Measurements from ENCODE around the gene SH3RF3. TPM values are rescaled to one million over a fixed set of nuclear protein-coding genes. Genes with fewer than 3 reads are reported as not detected.

Gene SH3RF3
- total and polyA plus RNA-seq, 9 of the 15 experiments (the other 6 are each of a cell fraction or from before 2014, with no cell fraction given), result 0.02 TPM; not detected in 8

GRCh38 chr2:109184368-109184767, 55.4 kb downstream of the SH3RF3 start (continued):
- TF ChIP-seq ZBTB49 (CRISPR knock-in tag; IDR thresholded peaks at IDR 0.05; ENCODE audit: borderline replicate concordance), result no peak

GRCh38 chr2:109185338-109185737, 56.3 kb downstream of the SH3RF3 start:
- no peak overlapping the region for H3K9ac ChIP-seq (ENCODE audit: insufficient read depth in 1 of 2, low read depth in 2 of 2, low read length in 2 of 2)
- in situ Hi-C loops (cut with MboI), result no loop called here
- 0 out of 2 replicates have a peak, but pooled peaks cover 2% of the 10 kb centered on the region for H4K20me1 ChIP-seq (replicated peaks; ENCODE audit: control insufficient read depth, insufficient read depth, low read length)
- no peaks in the 10 kb centered on the region for H3K9me3 ChIP-seq (replicated peaks; ENCODE audit: control insufficient read depth, insufficient read depth, low read depth, low read length)
- H3K4me1 ChIP-seq (replicated peaks in 1 of 2; ENCODE audit: control insufficient read depth in 2 of 2, insufficient read depth in 2 of 2, low read length in 2 of 2), result no peaks in the 10 kb centered on the region
- H3K79me2 ChIP-seq (ENCODE audit: control insufficient read depth, insufficient read depth, low read length), result no peaks in the 10 kb centered on the region
- no peaks in the 10 kb centered on the region for H3K36me3 ChIP-seq (ENCODE audit: control insufficient read depth, insufficient read depth, low read length)
- WGBS (ENCODE audit: insufficient coverage, low coverage, missing lambda C conversion rate), result 4% methylated on average over 4 of the region's 4 CpGs
- CTCF ChIA-PET (ENCODE audit: low intra/inter-chr PET ratio), result no interaction called here
- H2AFZ ChIP-seq (ENCODE audit: low read depth, low read length), result no peak overlapping the region
- no peak overlapping the region for H3K4me2 ChIP-seq (ENCODE audit: insufficient read depth, low read length)
- POLR2A ChIA-PET, result no interaction called here
- no peak overlapping the region for H3K4me3 ChIP-seq
- BruUV-seq (replicated peaks), result no TSS peak
- DNase-seq (ENCODE audit: extremely low read depth in 1 of 4, low spot score in 3 of 4) (no peak), FAIRE-seq (no peak), ATAC-seq (no peak)
- H3K27ac ChIP-seq (ENCODE audit: extremely low read depth, low read depth, low read length), result no peak overlapping the region
- H3K27me3 ChIP-seq (ENCODE audit: control insufficient read depth in 2 of 2, insufficient read depth in 2 of 2, low read length in 2 of 2), result peaks cover 18 to 54% of the 10 kb centered on the region in 2 experiments; a peak in 3 of 5 replicates
- intact Hi-C loops (cut with micrococcal nuclease), result no loop called here
- H3K9me1 ChIP-seq (ENCODE audit: control insufficient read depth, insufficient read depth, low read length), result no peaks in the 10 kb centered on the region
- no peak for TF ChIP-seq OTX1 (CRISPR knock-in tag; IDR thresholded peaks at IDR 0.05)
- TF ChIP-seq CREB3 (tag; conservative IDR thresholded peaks at IDR 0.05; ENCODE audit: low read depth), result no peak
- TF ChIP-seq ZNF655 (CRISPR knock-in tag; IDR thresholded peaks at IDR 0.05), result no peak
- no peak for TF ChIP-seq RAD21 (CRISPR knock-in tag; conservative IDR thresholded peaks at IDR 0.05 in 1 of 2, IDR thresholded peaks at IDR 0.05 in 1 of 2)
- no peak for TF ChIP-seq CBX2 (IDR thresholded peaks at IDR 0.05; ENCODE audit: insufficient read depth, low read length, poor library complexity, severe bottlenecking)
- no peak for TF ChIP-seq COPS2 (conservative IDR thresholded peaks at IDR 0.05)
- no peak for TF ChIP-seq FOXA3 (CRISPR knock-in tag; conservative IDR thresholded peaks at IDR 0.05 in 1 of 2, IDR thresholded peaks at IDR 0.05 in 1 of 2)
- no peak for TF ChIP-seq SP1 (CRISPR knock-in tag; IDR thresholded peaks at IDR 0.05)
- TF ChIP-seq CBX5 (IDR thresholded peaks at IDR 0.05; ENCODE audit: borderline replicate concordance, low read depth), result no peak
- no peak for TF ChIP-seq MTA2 (IDR thresholded peaks at IDR 0.05; ENCODE audit: low read depth)
- TF ChIP-seq CBFB (CRISPR knock-in tag; IDR thresholded peaks at IDR 0.05), result no peak
- TF ChIP-seq PTTG1 (tag; IDR thresholded peaks at IDR 0.05; ENCODE audit: low read depth), result no peak
